Spleen (tissue), 11 donors: ENCODE results near the gene FAM221B. TPM values are rescaled to one million over a fixed set of nuclear protein-coding genes. Genes with fewer than 3 reads are reported as not detected.

Source experiments
- DNase-seq: peaks from one replicate; pipeline ENCODE4 v3.0.0-alpha.2; 2020
- H3K27ac ChIP-seq, 8 donors: fragments of 200-600 bp; sonication (generic) in 7 of 8; 1 replicate in 4 of 8; 2 replicates in 4 of 8; pipeline versions ENCODE4 v1.5.0 to v1.8.0; 2016 to 2021; ENCODE audit warnings: inconsistent platforms in 4 of 8, mild to moderate bottlenecking in 4 of 8, moderate library complexity in 1 of 8
- H3K27me3 ChIP-seq, 7 donors: fragments of 200-600 bp; sonication (generic) in 6 of 7; replicated peaks in 1 of 7; 1 replicate in 4 of 7; 2 replicates in 3 of 7; pipeline versions ENCODE4 v1.5.0 to v1.8.0; 2016 to 2021; ENCODE audit warnings: inconsistent platforms in 3 of 7, mild to moderate bottlenecking in 1 of 7
- H3K36me3 ChIP-seq, 6 donors: fragments of 200-600 bp; sonication (generic) in 5 of 6; 1 replicate in 4 of 6; 2 replicates in 2 of 6; pipeline versions ENCODE4 v1.5.0 to v1.8.0; 2016 to 2021; ENCODE audit warnings: inconsistent platforms in 2 of 6
- H3K4me1 ChIP-seq, 6 donors: fragments of 200-600 bp; sonication (generic) in 5 of 6; 1 replicate in 3 of 6; 2 replicates in 3 of 6; pipeline versions ENCODE4 v1.5.0 to v1.8.0; 2016 to 2021; ENCODE audit warnings: inconsistent platforms in 3 of 6
- H3K4me3 ChIP-seq, 8 donors: fragments of 200-600 bp; sonication (generic) in 7 of 8; 1 replicate in 4 of 8; 2 replicates in 4 of 8; pipeline versions ENCODE4 v1.5.0 to v1.8.0; 2016 to 2021; ENCODE audit warnings: inconsistent platforms in 4 of 8, mild to moderate bottlenecking in 4 of 8, moderate library complexity in 2 of 8
- H3K9me3 ChIP-seq, 8 donors: fragments of 200-600 bp; sonication (generic) in 7 of 8; 1 replicate in 4 of 8; 2 replicates in 4 of 8; pipeline versions ENCODE4 v1.5.0 to v1.8.0; 2016 to 2021; ENCODE audit warnings: inconsistent platforms in 4 of 8
- CTCF ChIP-seq, 11 experiments: fragments of 200-600 bp in 7 of 11; fragments of 450-650 bp in 4 of 11; sonication (generic) in 4 of 11; IDR thresholded peaks in 8 of 11; conservative IDR thresholded peaks in 3 of 11; 1 replicate in 7 of 11; 2 replicates in 4 of 11; pipeline versions ENCODE4 v1.4.0 to v1.8.0; 2016 to 2021; ENCODE audit warnings: antibody characterized with exemption in 11 of 11, inconsistent platforms in 4 of 11, mild to moderate bottlenecking in 1 of 11
- POLR2A ChIP-seq, 3 donors: fragments of 450-650 bp; IDR thresholded peaks; one replicate each; pipeline ENCODE4 v1.5.1; 2017; ENCODE audit warnings: antibody characterized with exemption in 3 of 3, mild to moderate bottlenecking in 1 of 3
- POLR2AphosphoS5 ChIP-seq, 3 donors: sonication (generic); formaldehyde crosslinking; IDR thresholded peaks; one replicate each; pipeline ENCODE4 v1.5.1; 2017; ENCODE audit warnings: antibody characterized with exemption in 3 of 3
- WGBS, 5 donors: extraction: QIAGEN DNeasy Blood & Tissue Kit in 3 of 5; methylation state at CpG; one replicate each; pipeline versions ENCODE4 v1.1.5 to v1.1.7; 2013 to 2018; 5-methylcytosine and 5-hydroxymethylcytosine counted together
- intact Hi-C: fragments of 100-400 bp; cut with DNase I; formaldehyde crosslinking; loops from one replicate; pipeline ENCODE4 v1.15.0; 2023; ENCODE audit warnings: low total_unique reads
- polyA plus RNA-seq, 3 donors: library from polyadenylated mRNA; stranded (reverse); fragments of 200-250 nt; gene quantifications; one replicate each; pipeline ENCODE4 v1.2.1, GENCODE V29; 2013
- total RNA-seq, 7 donors: library from RNA; depleted of rRNA in 3 of 7; stranded (reverse); fragments of >200 nt in 3 of 7; fragmentation: NEBNext Ultra II Directional in 4 of 7; extraction: Animal tissue kit (Norgen Biotek cat#: 25700) in 4 of 7; gene quantifications; one replicate each; pipeline versions ENCODE4 v1.1.0 to v1.2.1, GENCODE V29; 2016 to 2021
- donor health status: healthy with polysubstance abuse.
- donor health status: DM: no; HTN: no; CAD: no; lungs with moderate emphysema.
- donor health status: DM: no; HTN: no; CAD: no.
- donor health status: Bipolar disorder and iron deficiency.
- donor health status: healthy.
- donor health status: DM: no; HTN: no; CAD: no.
- donor health status: DM: yes; HTN: yes; CAD: no.

FAM221B gene
- total and polyA plus RNA-seq, 10 donors = not detected

- Histone ChIP-seq H3K27ac (no peak overlapping the region), H3K4me1 (peaks cover 14 to 52% (median 34%) of the 10 kb centered on the region in 6 donors), H3K27me3 (peaks cover 0 to 24% (median 0%) of the 10 kb centered on the region in 7 donors), H3K4me3 (no peak overlapping the region), H3K36me3 (no peaks in the 10 kb centered on the region), H3K9me3 (no peaks in the 10 kb centered on the region)
- WGBS, 5 donors = 59 to 72% (median 65%) methylated on average over 5 of the region's 5 CpGs
- DNase-seq = peak; percentile 31
- intact Hi-C loops = loop anchor here (10.0 kb wide), 1 partner anchor 55 kb away; no protein-coding TSS in a partner anchor
- TF ChIP-seq POLR2A (IDR thresholded peaks at IDR 0.05) = no peak
- no peak for TF ChIP-seq CTCF (IDR thresholded peaks at IDR 0.05 in 8 of 11, conservative IDR thresholded peaks at IDR 0.05 in 3 of 11)
- no peak for TF ChIP-seq POLR2AphosphoS5 (IDR thresholded peaks at IDR 0.05)
Observed at GRCh38 chr9:35839926-35840325, 11.4 kb upstream of the FAM221B start.

DNA sequence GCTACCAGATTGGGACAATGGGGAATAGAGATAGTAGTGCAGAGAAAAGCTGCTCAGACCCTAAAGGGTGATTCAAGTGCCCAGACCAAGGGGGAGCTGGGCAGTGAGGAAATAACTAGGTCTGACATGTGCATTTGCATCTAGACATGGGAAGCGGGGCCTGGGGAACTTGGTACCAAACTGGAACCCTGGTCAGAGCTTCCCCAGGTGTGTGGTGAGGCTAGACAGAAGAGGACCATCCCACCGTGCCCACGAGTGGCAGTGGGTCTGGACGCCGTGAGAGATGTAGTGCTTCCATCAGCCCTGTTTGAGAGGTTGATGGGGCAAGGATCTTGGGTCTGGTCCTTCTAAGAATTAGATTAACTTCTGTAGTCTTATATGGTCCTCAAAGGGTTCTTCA is 8.1 kb upstream of the FAM221B start:
- TF ChIP-seq CTCF (IDR thresholded peaks at IDR 0.05 in 8 of 11, conservative IDR thresholded peaks at IDR 0.05 in 3 of 11) = no peak
- TF ChIP-seq POLR2A (IDR thresholded peaks at IDR 0.05) = no peak
- no peak for TF ChIP-seq POLR2AphosphoS5 (IDR thresholded peaks at IDR 0.05)
- peaks cover 9 to 47% (median 26%) of the 10 kb centered on the region in 6 donors for H3K4me1 ChIP-seq
- no peaks in the 10 kb centered on the region for H3K36me3 ChIP-seq
- H3K27me3 ChIP-seq = peaks cover 0 to 20% (median 0%) of the 10 kb centered on the region in 7 donors
- intact Hi-C loops = no loop called here
- WGBS, 5 donors = 90 to 97% (median 95%) methylated on average over 5 of the region's 5 CpGs
- DNase-seq = no peak
- H3K27ac ChIP-seq = no peak overlapping the region
- H3K4me3 ChIP-seq = no peak overlapping the region
- H3K9me3 ChIP-seq = no peaks in the 10 kb centered on the region

GRCh38 chr9:35835766-35836165 is 7.2 kb upstream of the FAM221B start:
- intact Hi-C loops = no loop called here
- DNase-seq = no peak
- H3K4me3 ChIP-seq = no peak overlapping the region
- peaks cover 9 to 55% (median 28%) of the 10 kb centered on the region in 6 donors for H3K4me1 ChIP-seq
- H3K36me3 ChIP-seq = no peaks in the 10 kb centered on the region
- no peak for TF ChIP-seq CTCF (IDR thresholded peaks at IDR 0.05 in 8 of 11, conservative IDR thresholded peaks at IDR 0.05 in 3 of 11)
- H3K27ac ChIP-seq = no peak overlapping the region
- peaks cover 0 to 12% (median 0%) of the 10 kb centered on the region in 7 donors for H3K27me3 ChIP-seq
- no peaks in the 10 kb centered on the region for H3K9me3 ChIP-seq
- 45 to 80% (median 64%) methylated on average over 2 of the region's 2 CpGs for WGBS, 5 donors

DNA sequence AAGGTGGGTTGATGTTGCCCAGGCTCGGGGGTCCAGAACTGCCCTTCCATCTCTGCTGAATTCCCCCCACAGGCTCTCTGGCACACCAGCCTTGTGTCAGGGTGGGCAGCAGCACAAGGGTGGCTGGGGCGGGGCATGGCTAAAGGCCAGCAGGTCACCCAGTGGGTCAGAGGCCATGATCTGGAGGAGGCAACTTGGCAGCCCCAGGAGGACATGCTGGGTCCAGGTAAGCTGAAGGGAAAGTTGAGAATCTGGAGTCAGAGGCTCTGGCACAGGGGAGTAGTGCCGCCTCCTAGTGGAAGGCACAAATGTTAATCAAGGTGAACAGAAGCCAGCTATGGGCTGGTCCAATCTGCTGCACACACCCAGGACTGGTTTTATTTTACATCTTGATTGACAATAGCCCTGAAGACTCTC is 6.7 kb upstream of the FAM221B start:
- TF ChIP-seq CTCF (IDR thresholded peaks at IDR 0.05 in 8 of 11, conservative IDR thresholded peaks at IDR 0.05 in 3 of 11) = peak in 1 of 11 experiments; percentile 14
- no peak for TF ChIP-seq POLR2AphosphoS5 (IDR thresholded peaks at IDR 0.05)
- TF ChIP-seq POLR2A (IDR thresholded peaks at IDR 0.05) = no peak
- intact Hi-C loops = no loop called here
- Histone ChIP-seq H3K27me3 (peaks cover 0 to 6% (median 0%) of the 10 kb centered on the region in 7 donors), H3K4me3 (no peak overlapping the region), H3K9me3 (no peaks in the 10 kb centered on the region), H3K27ac (peak overlapping the region in 1 of 8 donors; percentile 30), H3K4me1 (peaks cover 9 to 59% (median 30%) of the 10 kb centered on the region in 6 donors), H3K36me3 (no peaks in the 10 kb centered on the region)
- 84 to 96% (median 94%) methylated on average over 3 of the region's 3 CpGs for WGBS, 5 donors
- DNase-seq = no peak
